ENCODE results near the gene HDAC4.
A peak's percentile ranks its signal among the peaks of the same experiment; 100 is the strongest.
"Not testable (repeated sequence)": the region's sequence is repeated elsewhere in the genome, so short reads cannot be mapped to it uniquely, and the experiment has no call there.

The HDAC4 gene

GRCh38 chr2:239042551-239043320, 358.1 kb downstream of the HDAC4 start:
- DNase-seq (ENCODE audit: low spot score) = no peak

- no peak for DNase-seq (ENCODE audit: low spot score)
These were observed 358.8 kb downstream of the HDAC4 start for GRCh38 chr2:239042046-239042445.

- no peak for DNase-seq (ENCODE audit: low spot score)
These were observed 359.8 kb downstream of the HDAC4 start for GRCh38 chr2:239041062-239041461.

GRCh38 chr2:239040152-239040761, 360.6 kb downstream of the HDAC4 start:
- DNase-seq (ENCODE audit: low spot score) = no peak

- no peak for DNase-seq (ENCODE audit: low spot score)
These were observed 361.4 kb downstream of the HDAC4 start for GRCh38 chr2:239039479-239039861.

- no peak for DNase-seq (ENCODE audit: low spot score)
These were observed 361.9 kb downstream of the HDAC4 start for GRCh38 chr2:239038773-239039478.

- DNase-seq (ENCODE audit: low spot score) = not testable (repeated sequence)
These were observed 362.5 kb downstream of the HDAC4 start for GRCh38 chr2:239038284-239038683.

- no peak for DNase-seq (ENCODE audit: low spot score)
These were observed 363.3 kb downstream of the HDAC4 start for GRCh38 chr2:239037559-239037910.

GRCh38 chr2:239036819-239037558, 363.8 kb downstream of the HDAC4 start:
- DNase-seq (ENCODE audit: low spot score) = no peak

GRCh38 chr2:239035997-239036731, 364.7 kb downstream of the HDAC4 start:
- DNase-seq (ENCODE audit: low spot score) = no peak

GRCh38 chr2:239035361-239035814, 365.4 kb downstream of the HDAC4 start:
- DNase-seq (ENCODE audit: low spot score) = peak; percentile 95

GRCh38 chr2:239034561-239035341, 366.1 kb downstream of the HDAC4 start:
- no peak for DNase-seq (ENCODE audit: low spot score)

GRCh38 chr2:239033801-239034560, 366.8 kb downstream of the HDAC4 start:
- DNase-seq (ENCODE audit: low spot score) = no peak

- DNase-seq (ENCODE audit: low spot score) = no peak
These were observed 370.9 kb downstream of the HDAC4 start for GRCh38 chr2:239029958-239030357.

GRCh38 chr2:239028253-239028619, 372.6 kb downstream of the HDAC4 start:
- DNase-seq (ENCODE audit: low spot score) = peak; percentile 45

- no peak for DNase-seq (ENCODE audit: low spot score)
These were observed 373.2 kb downstream of the HDAC4 start for GRCh38 chr2:239027391-239028252.

- DNase-seq (ENCODE audit: low spot score) = no peak
These were observed 374.0 kb downstream of the HDAC4 start for GRCh38 chr2:239026711-239027361.

- no peak for DNase-seq (ENCODE audit: low spot score)
These were observed 374.8 kb downstream of the HDAC4 start for GRCh38 chr2:239025951-239026461.
